ENCODE results near the gene EIF4B. TPM values are rescaled to one million over a fixed set of nuclear protein-coding genes. Genes with fewer than 3 reads are reported as not detected.

Gene EIF4B
- total RNA-seq, 6 donors from 2014 or later = 222 to 451 (median 363) TPM

DNA sequence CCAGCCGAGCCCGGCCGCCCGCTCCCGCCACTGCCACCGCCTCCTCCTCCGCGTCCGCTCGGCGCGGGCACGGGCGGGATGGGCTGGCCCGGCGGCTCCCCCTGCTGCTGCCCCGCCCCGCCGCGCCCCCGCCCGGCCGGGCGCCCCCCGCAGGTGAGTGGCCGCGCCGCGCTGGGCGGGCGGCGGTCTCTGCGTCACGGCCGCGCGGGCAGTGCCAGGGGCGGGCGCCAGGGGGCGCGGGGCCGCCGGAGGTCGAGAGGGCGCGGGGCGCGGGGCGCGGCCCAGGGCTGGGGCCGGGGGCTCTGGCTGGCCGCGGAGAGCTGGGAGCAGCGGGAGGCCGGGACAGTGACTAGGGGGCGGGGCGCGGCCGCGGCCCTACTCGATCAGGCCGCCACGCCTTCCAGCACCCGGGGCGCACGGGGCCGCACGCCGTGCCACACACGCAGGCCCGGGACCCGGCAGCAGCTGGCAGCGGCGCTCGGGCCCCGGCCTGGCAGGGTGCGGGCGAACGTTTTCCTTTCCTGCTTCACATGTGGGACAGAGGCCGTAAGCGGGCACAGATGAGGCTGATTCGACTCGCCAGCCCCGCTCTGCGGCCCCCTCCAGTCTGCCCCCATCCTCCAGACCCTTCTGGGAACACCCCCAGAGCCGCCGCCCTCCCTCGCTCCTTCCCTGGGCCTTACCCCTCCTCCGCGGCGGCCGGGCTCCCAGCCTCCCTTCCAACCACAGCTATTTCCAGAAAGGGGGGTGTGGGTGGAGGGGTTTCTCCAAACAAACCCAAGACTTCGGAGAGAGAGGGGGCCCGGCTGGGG lies 41.2 kb downstream of the EIF4B start:
- TF ChIP-seq POLR2A (IDR thresholded peaks at IDR 0.05) = peak in 3 of 4 donors; percentile 73 to 76 (median 75)
- TF ChIP-seq EP300 (IDR thresholded peaks at IDR 0.05) = no peak
- peak; percentile 11 to 70 for TF ChIP-seq POLR2AphosphoS5 (IDR thresholded peaks at IDR 0.05)
- TF ChIP-seq CTCF (IDR thresholded peaks at IDR 0.05) = peak; percentile 57 to 80 (median 66)
- 2 to 4% methylated on average over 11 to 23 of the region's 94 CpGs for WGBS, 2 donors
- peak overlapping the region; percentile 97 to 99 (median 98) for H3K27ac ChIP-seq
- H3K4me1 ChIP-seq = peaks cover 41 to 65% (median 53%) of the 10 kb centered on the region in 4 donors
- peak overlapping the region; percentile 38 to 74 (median 67) for H3K4me3 ChIP-seq
- no peaks in the 10 kb centered on the region for H3K9me3 ChIP-seq
- peak; percentile 88 to 96 for DNase-seq
- peaks cover 0 to 6% (median 0%) of the 10 kb centered on the region in 4 donors for H3K36me3 ChIP-seq
- ATAC-seq (ENCODE audit: low FRiP score in 2 of 2) = peak; percentile 31 to 49
- no peaks in the 10 kb centered on the region for H3K27me3 ChIP-seq

- WGBS, 2 donors = 46 to 67% methylated on average over 1 to 5 of the region's 10 CpGs
- Histone ChIP-seq H3K9me3 (no peaks in the 10 kb centered on the region), H3K4me3 (peak overlapping the region; percentile 38 to 74 (median 67)), H3K27me3 (no peaks in the 10 kb centered on the region), H3K27ac (peak overlapping the region; percentile 97 to 99 (median 98)), H3K36me3 (peaks cover 0 to 7% (median 0%) of the 10 kb centered on the region in 4 donors), H3K4me1 (peaks cover 48 to 73% (median 61%) of the 10 kb centered on the region in 4 donors)
- peak; percentile 81 to 88 for DNase-seq
- peak in 1 of 2 donors; percentile 58 for ATAC-seq (ENCODE audit: low FRiP score in 2 of 2)
- TF ChIP-seq POLR2AphosphoS5 (IDR thresholded peaks at IDR 0.05) = peak in 1 of 2 donors; percentile 32
- TF ChIP-seq EP300 (IDR thresholded peaks at IDR 0.05) = no peak
- peak in 3 of 6 experiments; percentile 24 to 39 (median 30) for TF ChIP-seq CTCF (IDR thresholded peaks at IDR 0.05)
These were observed 42.0 kb downstream of the EIF4B start for GRCh38 chr12:53048033-53048779.

DNA sequence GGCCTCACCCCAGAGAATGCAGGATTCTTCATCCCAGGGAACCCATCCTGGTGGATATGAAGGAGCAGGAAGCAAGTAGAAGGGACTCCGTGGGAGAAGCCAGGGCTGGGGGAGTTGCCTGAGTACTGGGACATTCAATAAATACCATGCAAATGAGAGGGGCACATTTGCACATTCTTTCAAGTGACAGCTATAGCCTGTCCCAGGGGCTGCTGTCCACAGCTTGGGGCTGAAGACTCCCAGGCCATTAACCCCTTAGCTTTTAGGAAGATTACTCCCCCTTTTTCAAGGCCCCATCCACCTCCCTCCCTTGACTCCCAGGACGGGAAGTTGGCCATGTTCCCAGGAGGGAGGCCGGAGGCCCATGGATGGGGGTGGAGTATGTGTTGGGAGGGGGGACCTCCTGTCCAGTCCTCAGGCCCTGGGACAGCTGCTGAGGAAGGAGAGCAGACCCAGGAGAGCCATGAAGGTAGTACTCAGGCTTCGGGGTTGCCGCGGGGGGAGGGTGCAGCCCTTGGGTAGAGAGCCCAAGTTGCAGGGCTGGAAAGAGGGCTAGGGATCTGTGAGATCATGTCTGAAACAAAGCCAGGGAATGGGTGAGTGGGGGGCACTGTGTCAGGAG lies 42.6 kb downstream of the EIF4B start:
- H3K4me1 ChIP-seq = peaks cover 55 to 80% (median 67%) of the 10 kb centered on the region in 4 donors
- DNase-seq = peak in 1 of 2 donors; percentile 75
- H3K27me3 ChIP-seq = no peaks in the 10 kb centered on the region
- H3K36me3 ChIP-seq = peaks cover 0 to 10% (median 0%) of the 10 kb centered on the region in 4 donors
- no peak for ATAC-seq (ENCODE audit: low FRiP score in 2 of 2)
- peak overlapping the region; percentile 97 to 99 (median 98) for H3K27ac ChIP-seq
- no peaks in the 10 kb centered on the region for H3K9me3 ChIP-seq
- TF ChIP-seq POLR2AphosphoS5 (IDR thresholded peaks at IDR 0.05) = peak; percentile 37 to 41
- no peak for TF ChIP-seq POLR2A (IDR thresholded peaks at IDR 0.05)
- no peak for TF ChIP-seq EP300 (IDR thresholded peaks at IDR 0.05)
- no peak for TF ChIP-seq CTCF (IDR thresholded peaks at IDR 0.05)
- H3K4me3 ChIP-seq = peak overlapping the region; percentile 66 to 90 (median 71)
- WGBS, 2 donors = 31 to 34% methylated on average over 4 to 6 of the region's 6 CpGs

- H3K4me3 ChIP-seq = peak within 1 kb of the TSS; percentile 66 to 90 (median 71)
- H3K9me3 ChIP-seq = no peaks in the 10 kb centered on the region
- H3K36me3 ChIP-seq = peaks cover 0 to 10% (median 0%) of the 10 kb centered on the region in 4 donors
- ATAC-seq (ENCODE audit: low FRiP score in 2 of 2) = peak; percentile 25 to 67
- H3K27ac ChIP-seq = peak within 1 kb of the TSS; percentile 97 to 99 (median 98)
- H3K4me1 ChIP-seq = peaks cover 56 to 83% (median 68%) of the 10 kb centered on the region in 4 donors
- TF ChIP-seq POLR2A (IDR thresholded peaks at IDR 0.05) (peak in 3 of 4 donors; percentile 63 to 89 (median 70)), POLR2AphosphoS5 (IDR thresholded peaks at IDR 0.05) (peak; percentile 84 to 92), CTCF (IDR thresholded peaks at IDR 0.05) (peak in 1 of 6 experiments; percentile 6), EP300 (IDR thresholded peaks at IDR 0.05) (peak in 3 of 4 donors; percentile 54 to 93 (median 92))
- 26% methylated on average over 19 of the region's 20 CpGs; no CpG with 5 or more reads in 1 of the 2 donors for WGBS, 2 donors
- DNase-seq = peak; percentile 89 to 92
- H3K27me3 ChIP-seq = no peaks in the 10 kb centered on the region
These were observed 43.5 kb downstream of the EIF4B start, which contains the start of gene TNS2 for GRCh38 chr12:53049571-53050318. Gene TNS2, plus strand, starts transcription at chr12:53050065. Its CDS starts 121 bp downstream, at chr12:53050186.
